ENCODE results near the gene YY1AP1. TPM values are rescaled to one million over a fixed set of nuclear protein-coding genes. Genes with fewer than 3 reads are reported as not detected.
"Not testable (repeated sequence)": the region's sequence is repeated elsewhere in the genome, so short reads cannot be mapped to it uniquely, and the experiment has no call there.

YY1AP1 gene
- total and polyA plus RNA-seq, 12 donors: 44.0 to 70.4 (median 57.6) TPM

DNA sequence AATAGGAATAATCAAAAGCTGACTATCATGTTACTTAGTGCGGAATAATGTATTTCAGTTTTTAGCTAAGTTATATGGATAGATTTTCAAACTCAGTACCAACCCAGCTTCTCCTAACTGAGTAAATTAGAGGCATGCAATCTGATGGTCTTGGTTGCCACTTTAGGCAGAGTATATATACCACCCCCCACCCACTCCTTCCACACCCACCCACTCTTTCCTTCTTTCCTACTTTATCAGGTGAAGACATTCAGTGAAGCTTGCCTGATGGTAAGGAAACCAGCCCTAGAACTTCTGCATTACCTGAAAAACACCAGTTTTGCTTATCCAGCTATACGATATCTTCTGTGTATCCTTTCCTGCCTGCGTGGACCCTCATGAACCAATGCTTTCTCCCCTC, 36.6 kb upstream of the YY1AP1 start:
- TF ChIP-seq, protein P1, sequence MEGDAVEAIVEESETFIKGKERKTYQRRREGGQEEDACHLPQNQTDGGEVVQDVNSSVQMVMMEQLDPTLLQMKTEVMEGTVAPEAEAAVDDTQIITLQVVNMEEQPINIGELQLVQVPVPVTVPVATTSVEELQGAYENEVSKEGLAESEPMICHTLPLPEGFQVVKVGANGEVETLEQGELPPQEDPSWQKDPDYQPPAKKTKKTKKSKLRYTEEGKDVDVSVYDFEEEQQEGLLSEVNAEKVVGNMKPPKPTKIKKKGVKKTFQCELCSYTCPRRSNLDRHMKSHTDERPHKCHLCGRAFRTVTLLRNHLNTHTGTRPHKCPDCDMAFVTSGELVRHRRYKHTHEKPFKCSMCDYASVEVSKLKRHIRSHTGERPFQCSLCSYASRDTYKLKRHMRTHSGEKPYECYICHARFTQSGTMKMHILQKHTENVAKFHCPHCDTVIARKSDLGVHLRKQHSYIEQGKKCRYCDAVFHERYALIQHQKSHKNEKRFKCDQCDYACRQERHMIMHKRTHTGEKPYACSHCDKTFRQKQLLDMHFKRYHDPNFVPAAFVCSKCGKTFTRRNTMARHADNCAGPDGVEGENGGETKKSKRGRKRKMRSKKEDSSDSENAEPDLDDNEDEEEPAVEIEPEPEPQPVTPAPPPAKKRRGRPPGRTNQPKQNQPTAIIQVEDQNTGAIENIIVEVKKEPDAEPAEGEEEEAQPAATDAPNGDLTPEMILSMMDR (IDR thresholded peaks at IDR 0.05): no peak
- no peak for TF ChIP-seq POLR2A (IDR thresholded peaks at IDR 0.05)
- no peaks in the 10 kb centered on the region for H3K9me3 ChIP-seq (replicated peaks in 1 of 3)
- intact Hi-C loops (cut with DNase I): no loop called here
- no peaks in the 10 kb centered on the region for H3K27me3 ChIP-seq
- peaks cover 0 to 5% of the 10 kb centered on the region in 2 donors for H3K4me1 ChIP-seq (replicated peaks in 1 of 2)
- peaks cover 0 to 29% of the 10 kb centered on the region in 2 donors for H3K36me3 ChIP-seq (replicated peaks in 1 of 2)
- WGBS, 4 donors: 98 to 99% (median 98%) methylated on average over 3 of the region's 3 CpGs
- no peak overlapping the region for H3K4me3 ChIP-seq
- DNase-seq: no peak
- no peak overlapping the region for H3K27ac ChIP-seq

DNA sequence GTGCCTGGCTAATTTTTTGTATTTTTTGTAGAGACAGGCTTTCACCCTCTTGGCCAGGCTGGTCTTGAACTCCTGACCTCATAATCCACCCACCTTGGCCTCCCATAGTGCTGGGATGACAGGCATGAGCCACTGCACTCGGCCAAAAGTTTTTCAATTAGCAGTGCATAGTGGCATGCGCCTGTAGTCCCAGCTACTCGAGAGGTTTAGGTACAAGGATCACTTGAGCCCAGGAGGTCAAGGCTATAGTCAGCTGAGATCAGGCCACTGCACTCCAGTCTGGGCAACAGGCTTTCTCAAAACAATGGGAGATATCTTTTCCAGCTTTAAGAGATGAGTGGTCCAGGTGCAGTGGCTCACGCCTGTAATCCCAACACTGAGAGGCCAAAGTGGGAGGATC, 31.1 kb upstream of the YY1AP1 start:
- Histone ChIP-seq H3K4me1 (replicated peaks in 1 of 2) (no peaks in the 10 kb centered on the region), H3K27me3 (no peaks in the 10 kb centered on the region), H3K4me3 (no peak overlapping the region), H3K9me3 (replicated peaks in 1 of 3) (no peaks in the 10 kb centered on the region), H3K36me3 (replicated peaks in 1 of 2) (peaks cover 0 to 6% of the 10 kb centered on the region in 2 donors), H3K27ac (no peak overlapping the region)
- intact Hi-C loops (cut with DNase I): no loop called here
- TF ChIP-seq, protein P1 (IDR thresholded peaks at IDR 0.05): no peak
- TF ChIP-seq POLR2A (IDR thresholded peaks at IDR 0.05): no peak
- WGBS, 4 donors: 71 to 93% (median 87%) methylated on average over 2 to 4 of the region's 4 CpGs
- no peak for DNase-seq

DNA sequence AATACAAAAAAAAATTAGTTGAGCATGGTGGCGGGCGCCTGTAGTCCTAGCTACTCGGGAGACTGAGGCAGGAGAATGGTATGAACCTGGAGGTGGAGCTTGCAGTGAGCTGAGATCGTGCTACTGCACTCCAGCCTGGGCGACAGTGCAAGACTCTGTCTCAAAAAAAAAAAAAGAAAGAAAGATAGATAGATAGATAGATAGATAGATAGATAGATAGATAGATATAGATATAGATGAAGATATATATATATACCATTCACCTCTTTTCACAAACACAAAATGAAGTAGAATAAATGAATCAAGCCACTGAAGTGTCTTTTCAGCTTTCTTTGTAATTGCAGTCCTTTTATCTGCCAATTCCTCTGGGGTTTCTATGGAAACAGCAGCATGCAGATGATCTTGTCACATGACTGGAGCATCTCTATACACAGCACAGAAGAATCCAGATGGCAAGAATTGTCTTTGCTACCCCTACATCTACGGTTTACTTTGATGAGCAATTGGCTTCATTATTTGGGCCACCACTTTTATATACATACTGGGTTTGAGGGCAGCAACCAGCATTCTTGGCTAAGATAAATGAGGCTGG, 30.0 kb upstream of the YY1AP1 start:
- not testable (repeated sequence) for H3K36me3 ChIP-seq (replicated peaks in 1 of 2)

DNA sequence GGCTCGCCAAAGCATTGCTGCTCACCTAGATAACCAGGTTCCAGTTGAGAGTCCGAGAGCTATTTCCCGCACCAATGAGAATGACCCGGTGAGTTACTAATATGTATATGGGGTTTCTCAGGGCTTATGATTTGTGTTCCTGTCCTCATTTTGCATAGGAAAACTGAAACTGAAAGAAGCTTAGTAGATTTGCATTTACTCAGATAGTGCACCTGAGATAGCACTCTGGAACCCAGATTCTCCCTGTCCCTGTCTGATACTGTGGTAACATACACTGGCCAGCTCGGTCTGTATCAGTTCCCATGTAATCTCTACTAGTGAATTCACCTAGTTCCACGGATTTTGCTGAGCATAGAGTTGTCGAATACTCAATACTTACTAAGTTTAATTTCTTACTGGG, 28.5 kb upstream of the YY1AP1 start:
- 93 to 96% (median 95%) methylated on average over 7 of the region's 7 CpGs for WGBS, 4 donors
- Histone ChIP-seq H3K27ac (no peak overlapping the region), H3K4me3 (no peak overlapping the region), H3K4me1 (replicated peaks in 1 of 2) (peaks cover 0 to 7% of the 10 kb centered on the region in 2 donors), H3K27me3 (no peaks in the 10 kb centered on the region), H3K9me3 (replicated peaks in 1 of 3) (no peaks in the 10 kb centered on the region), H3K36me3 (replicated peaks in 1 of 2) (no peaks in the 10 kb centered on the region)
- TF ChIP-seq, protein P1 (IDR thresholded peaks at IDR 0.05): no peak
- TF ChIP-seq POLR2A (IDR thresholded peaks at IDR 0.05): no peak
- intact Hi-C loops (cut with DNase I): no loop called here
- DNase-seq: no peak

More for the DNA sequence above, 30.0 kb upstream of the YY1AP1 start:
- H3K4me3 ChIP-seq; intact Hi-C loops (cut with DNase I); H3K27me3 ChIP-seq; H3K4me1 ChIP-seq (replicated peaks in 1 of 2); H3K27ac ChIP-seq; DNase-seq; H3K9me3 ChIP-seq (replicated peaks in 1 of 3): not testable (repeated sequence)
- WGBS, 4 donors: 85 to 95% (median 90%) methylated on average over 6 of the region's 6 CpGs

DNA sequence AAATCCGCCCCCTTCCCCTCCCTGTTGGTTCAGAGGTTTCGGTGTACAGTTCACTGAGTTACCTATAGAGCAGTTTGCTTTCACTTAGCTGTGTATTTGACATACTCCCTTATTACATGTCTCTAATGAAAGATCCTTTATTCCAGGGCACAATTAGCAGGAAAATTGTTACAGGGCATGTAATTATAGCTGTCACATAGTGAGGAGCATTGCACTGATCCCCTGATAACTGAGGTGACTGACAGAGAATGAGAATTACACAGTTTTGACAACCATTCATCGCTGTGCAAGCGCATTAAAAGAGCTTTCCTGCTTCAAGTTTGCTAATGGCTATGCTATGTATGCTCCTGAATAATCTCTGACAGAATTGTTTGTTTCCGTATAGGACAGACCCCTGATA, 27.2 kb upstream of the YY1AP1 start:
- DNase-seq: no peak
- WGBS, 4 donors: 93 to 99% (median 96%) methylated on average over 5 of the region's 5 CpGs
- Histone ChIP-seq H3K27me3 (no peaks in the 10 kb centered on the region), H3K27ac (no peak overlapping the region), H3K4me3 (no peak overlapping the region), H3K9me3 (replicated peaks in 1 of 3) (no peaks in the 10 kb centered on the region), H3K4me1 (replicated peaks in 1 of 2) (peaks cover 0 to 7% of the 10 kb centered on the region in 2 donors), H3K36me3 (replicated peaks in 1 of 2) (no peaks in the 10 kb centered on the region)
- intact Hi-C loops (cut with DNase I): no loop called here
- no peak for TF ChIP-seq POLR2A (IDR thresholded peaks at IDR 0.05)
- TF ChIP-seq, protein P1 (IDR thresholded peaks at IDR 0.05): no peak

DNA sequence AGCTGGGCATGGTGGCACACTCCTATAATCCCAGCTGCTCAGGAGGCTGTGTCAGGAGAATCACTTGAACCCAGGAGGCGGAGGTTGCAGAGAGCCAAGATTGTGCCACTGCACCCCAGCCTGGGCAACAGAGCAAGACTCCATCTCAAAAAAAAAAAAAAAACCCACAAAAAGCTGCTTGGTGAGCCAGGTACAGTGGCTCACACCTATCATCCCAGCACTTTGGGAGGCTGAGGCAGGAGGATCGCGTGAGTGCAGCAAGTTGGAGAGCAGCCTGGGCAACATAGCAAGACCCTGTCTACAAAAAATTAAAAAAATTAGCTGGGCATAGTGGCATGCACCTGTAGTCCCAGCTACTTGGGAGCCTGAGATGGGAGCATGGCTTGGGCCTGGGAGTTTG, 26.5 kb upstream of the YY1AP1 start:
- DNase-seq; H3K4me1 ChIP-seq (replicated peaks in 1 of 2); H3K27ac ChIP-seq; intact Hi-C loops (cut with DNase I); H3K9me3 ChIP-seq (replicated peaks in 1 of 3); H3K36me3 ChIP-seq (replicated peaks in 1 of 2); H3K4me3 ChIP-seq; H3K27me3 ChIP-seq: not testable (repeated sequence)
- WGBS, 4 donors: 94 to 100% (median 97%) methylated on average over 3 of the region's 3 CpGs
